Heart left ventricle (tissue), 13 donors: Measurements from ENCODE around the gene FADS6.

Source experiments
- POLR2A ChIP-seq, 2 donors: fragments of 450-650 bp; IDR thresholded peaks; one replicate each; pipeline ENCODE4 v1.6.1; 2017; ENCODE audit warnings: antibody characterized with exemption in 2 of 2, mild to moderate bottlenecking in 2 of 2, moderate library complexity in 2 of 2
- TF ChIP-seq, protein P1 (sequence below), 12 donors: fragments of 200-600 bp; sonication (generic) in 4 of 12; IDR thresholded peaks; one replicate each; pipeline versions ENCODE4 v1.5.0 to v1.8.0; 2018 to 2022; ENCODE audit warnings: antibody characterized with exemption in 12 of 12, mild to moderate bottlenecking in 5 of 12
- donor health status: ischemic (EF 13 %, LVEDD 7.1; RV severe dilation, severe dysfunction).
- donor health status: DM: no; HTN: yes; CAD: no.
- donor health status: DM: no; HTN: no; CAD: no.
- donor health status: ischemic (EF 25% LVEDD 6.9; RV normal size, moderate dysfunction).
- donor health status: ischemic (EF 25% LVEDD 5.7; RV mildly dilated, moderate dysfunction).
- donor health status: ischemic (EF 35%, LVEDD 5.7; RV mildly dilated, moderate dysfunction).
- donor health status: nonischemic (EF 11% LVEDD 7.7; RV severe dilation, severe dysfunction).
- donor health status: DM: yes; HTN: yes; CAD: no.
- donor health status: PGD.
- donor health status: ischemic (EF 29% LVEDD 5.4; RV normal size, mild dysfunction).
- donor health status: nonischemic (EF 23%, LVEDD 6.1; RV moderate dilation, normal function).

DNA sequence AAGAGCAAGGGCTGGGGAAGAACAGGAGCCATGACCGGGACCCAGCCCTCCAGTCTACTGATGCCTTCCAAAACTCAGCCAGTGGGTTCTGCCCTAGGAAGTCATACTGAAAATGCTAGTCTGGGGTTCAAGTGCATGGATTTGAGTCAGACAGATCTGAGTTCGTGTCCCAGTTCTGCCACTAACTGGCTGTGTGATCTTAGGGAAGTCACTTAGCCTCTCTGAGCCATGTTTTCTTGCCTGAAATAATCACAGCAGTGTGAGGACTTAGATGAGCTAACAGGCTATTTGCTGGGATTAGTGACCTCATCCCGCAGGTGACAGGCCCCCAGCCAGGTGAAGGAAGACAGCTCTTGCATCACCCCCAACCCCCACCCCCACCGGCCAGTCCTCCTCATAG is 38.1 kb downstream of the FADS6 start:
- TF ChIP-seq, protein P1, sequence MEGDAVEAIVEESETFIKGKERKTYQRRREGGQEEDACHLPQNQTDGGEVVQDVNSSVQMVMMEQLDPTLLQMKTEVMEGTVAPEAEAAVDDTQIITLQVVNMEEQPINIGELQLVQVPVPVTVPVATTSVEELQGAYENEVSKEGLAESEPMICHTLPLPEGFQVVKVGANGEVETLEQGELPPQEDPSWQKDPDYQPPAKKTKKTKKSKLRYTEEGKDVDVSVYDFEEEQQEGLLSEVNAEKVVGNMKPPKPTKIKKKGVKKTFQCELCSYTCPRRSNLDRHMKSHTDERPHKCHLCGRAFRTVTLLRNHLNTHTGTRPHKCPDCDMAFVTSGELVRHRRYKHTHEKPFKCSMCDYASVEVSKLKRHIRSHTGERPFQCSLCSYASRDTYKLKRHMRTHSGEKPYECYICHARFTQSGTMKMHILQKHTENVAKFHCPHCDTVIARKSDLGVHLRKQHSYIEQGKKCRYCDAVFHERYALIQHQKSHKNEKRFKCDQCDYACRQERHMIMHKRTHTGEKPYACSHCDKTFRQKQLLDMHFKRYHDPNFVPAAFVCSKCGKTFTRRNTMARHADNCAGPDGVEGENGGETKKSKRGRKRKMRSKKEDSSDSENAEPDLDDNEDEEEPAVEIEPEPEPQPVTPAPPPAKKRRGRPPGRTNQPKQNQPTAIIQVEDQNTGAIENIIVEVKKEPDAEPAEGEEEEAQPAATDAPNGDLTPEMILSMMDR (IDR thresholded peaks at IDR 0.05), result no peak
- no peak for TF ChIP-seq POLR2A (IDR thresholded peaks at IDR 0.05)
